ENCODE data around the gene SH2D2A.

GRCh38 chr1:156862997-156863599 is 46.5 kb upstream of the SH2D2A start:
- TF ChIP-seq SIN3B (IDR thresholded peaks at IDR 0.05; ENCODE audit: low read depth) (no peak), HNRNPUL1 (IDR thresholded peaks at IDR 0.05; ENCODE audit: low read length) (no peak)

Measured in K562 (cell line).